Measurements from ENCODE around the gene RPP25. TPM values are rescaled to one million over a fixed set of nuclear protein-coding genes. Genes with fewer than 3 reads are reported as not detected.

The RPP25 gene
- total RNA-seq, 4 donors from 2014 or later: 3.5 to 7.8 (median 6.1) TPM

DNA sequence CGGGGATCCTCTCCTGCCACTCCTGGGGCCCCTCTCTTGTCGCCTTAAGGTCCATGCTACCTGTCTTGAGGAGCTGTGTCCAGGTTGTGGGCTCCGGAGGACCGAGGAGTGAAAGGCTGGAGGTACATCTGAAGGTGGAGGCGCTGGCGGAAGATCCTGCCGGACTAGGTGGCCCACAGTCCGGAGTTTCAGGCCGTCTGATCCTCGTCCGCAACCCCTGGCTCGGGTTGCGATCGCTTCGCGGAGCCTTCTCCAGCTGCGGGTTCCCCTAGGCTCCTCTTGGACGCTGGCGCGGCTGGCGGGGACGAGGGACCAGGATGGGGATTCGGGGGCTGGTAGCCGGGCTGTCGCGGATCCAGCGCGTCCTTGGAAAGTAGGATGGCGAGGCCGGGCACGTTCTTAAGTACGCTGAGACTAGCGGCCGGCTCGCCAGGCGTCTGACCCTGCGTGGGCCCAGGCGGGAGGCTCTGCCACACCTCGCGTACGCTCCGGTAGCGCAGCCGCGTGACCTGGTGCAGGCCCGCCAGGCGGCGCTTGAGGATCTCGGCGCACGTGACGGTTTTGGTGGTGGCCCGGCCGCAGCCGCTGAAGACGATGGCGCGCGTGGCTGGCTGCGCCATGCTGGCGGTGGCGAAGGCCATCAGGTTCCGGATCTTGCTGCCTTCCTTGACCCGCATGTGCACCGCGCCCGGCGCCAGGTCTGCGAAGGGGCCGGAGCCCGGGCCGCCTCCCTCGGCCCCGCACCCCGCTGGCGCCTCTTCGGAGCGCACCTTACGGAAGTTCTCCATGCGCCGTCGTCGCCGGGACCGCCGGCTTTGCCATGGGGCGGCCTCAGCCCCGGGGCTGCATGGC, 550 bp downstream of the RPP25 start:
- peak overlapping the region; percentile 78 for H3K27ac ChIP-seq
- H3K4me1 ChIP-seq: peaks cover 58% of the 10 kb centered on the region
- H3K9me3 ChIP-seq: no peaks in the 10 kb centered on the region
- no peaks in the 10 kb centered on the region for H3K36me3 ChIP-seq
- peak; percentile 90 to 92 for DNase-seq (ENCODE audit: low spot score in 2 of 2)
- WGBS: 13% methylated on average over 62 of the region's 88 CpGs
- peak overlapping the region; percentile 56 for H3K4me3 ChIP-seq
- TF ChIP-seq EP300 (IDR thresholded peaks at IDR 0.05) (no peak), POLR2A (IDR thresholded peaks at IDR 0.05) (no peak), POLR2AphosphoS5 (IDR thresholded peaks at IDR 0.05) (peak in 1 of 3 donors; percentile 34)
- TF ChIP-seq, protein P1, sequence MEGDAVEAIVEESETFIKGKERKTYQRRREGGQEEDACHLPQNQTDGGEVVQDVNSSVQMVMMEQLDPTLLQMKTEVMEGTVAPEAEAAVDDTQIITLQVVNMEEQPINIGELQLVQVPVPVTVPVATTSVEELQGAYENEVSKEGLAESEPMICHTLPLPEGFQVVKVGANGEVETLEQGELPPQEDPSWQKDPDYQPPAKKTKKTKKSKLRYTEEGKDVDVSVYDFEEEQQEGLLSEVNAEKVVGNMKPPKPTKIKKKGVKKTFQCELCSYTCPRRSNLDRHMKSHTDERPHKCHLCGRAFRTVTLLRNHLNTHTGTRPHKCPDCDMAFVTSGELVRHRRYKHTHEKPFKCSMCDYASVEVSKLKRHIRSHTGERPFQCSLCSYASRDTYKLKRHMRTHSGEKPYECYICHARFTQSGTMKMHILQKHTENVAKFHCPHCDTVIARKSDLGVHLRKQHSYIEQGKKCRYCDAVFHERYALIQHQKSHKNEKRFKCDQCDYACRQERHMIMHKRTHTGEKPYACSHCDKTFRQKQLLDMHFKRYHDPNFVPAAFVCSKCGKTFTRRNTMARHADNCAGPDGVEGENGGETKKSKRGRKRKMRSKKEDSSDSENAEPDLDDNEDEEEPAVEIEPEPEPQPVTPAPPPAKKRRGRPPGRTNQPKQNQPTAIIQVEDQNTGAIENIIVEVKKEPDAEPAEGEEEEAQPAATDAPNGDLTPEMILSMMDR (IDR thresholded peaks at IDR 0.05): peak; percentile 2 to 47
- peaks cover 16% of the 10 kb centered on the region for H3K27me3 ChIP-seq

DNA sequence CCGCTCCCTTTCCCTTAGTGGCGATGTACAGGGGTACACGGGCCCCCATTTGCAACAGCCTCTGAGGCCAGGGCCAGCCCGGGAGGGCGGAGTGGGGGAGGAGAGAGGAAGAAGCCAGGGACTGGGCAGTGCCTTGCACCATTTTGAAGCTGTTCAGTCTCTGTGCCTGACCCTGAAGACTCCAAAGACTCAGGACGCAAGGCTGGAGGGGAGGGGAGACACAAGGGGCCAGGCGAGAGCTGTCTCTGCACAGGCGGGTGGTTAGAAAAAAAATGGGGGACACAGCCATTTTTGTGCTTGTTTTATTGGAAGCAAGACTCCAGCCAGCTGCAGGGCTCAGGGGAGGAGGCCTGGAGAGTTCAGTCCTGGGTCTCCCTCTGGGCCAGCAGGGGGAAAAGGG, 1.6 kb downstream of the RPP25 start:
- Histone ChIP-seq H3K27ac (no peak overlapping the region), H3K27me3 (peaks cover 16% of the 10 kb centered on the region), H3K4me3 (peak overlapping the region; percentile 56), H3K9me3 (no peaks in the 10 kb centered on the region), H3K4me1 (peaks cover 61% of the 10 kb centered on the region), H3K36me3 (no peaks in the 10 kb centered on the region)
- 85% methylated on average over 8 of the region's 8 CpGs for WGBS
- DNase-seq (ENCODE audit: low spot score in 2 of 2): no peak
- no peak for TF ChIP-seq POLR2AphosphoS5 (IDR thresholded peaks at IDR 0.05)
- TF ChIP-seq, protein P1 (IDR thresholded peaks at IDR 0.05): no peak
- no peak for TF ChIP-seq EP300 (IDR thresholded peaks at IDR 0.05)
- TF ChIP-seq POLR2A (IDR thresholded peaks at IDR 0.05): no peak

DNA sequence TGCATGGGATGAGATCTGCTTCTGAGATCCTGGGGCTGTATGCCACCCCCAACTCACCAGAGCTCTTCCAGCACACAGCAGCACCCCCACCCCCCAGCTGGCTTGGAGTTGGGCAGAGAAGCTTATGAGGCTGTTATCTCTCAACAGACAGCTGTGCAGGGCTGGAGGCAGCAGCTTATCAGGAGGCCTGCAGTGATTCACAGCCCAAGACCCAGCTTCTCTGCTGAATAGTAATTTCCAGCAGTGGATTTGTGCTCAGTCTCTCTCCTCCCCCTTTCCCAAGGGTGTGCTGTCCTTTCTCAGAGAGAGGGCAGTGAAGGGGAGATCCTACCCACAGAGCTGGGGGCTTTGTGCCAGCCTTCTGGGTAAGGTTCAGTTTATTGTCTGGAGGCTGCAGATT, 2.1 kb downstream of the RPP25 start:
- H3K36me3 ChIP-seq: no peaks in the 10 kb centered on the region
- H3K4me3 ChIP-seq: peak overlapping the region; percentile 56
- TF ChIP-seq EP300 (IDR thresholded peaks at IDR 0.05): no peak
- no peak overlapping the region for H3K27ac ChIP-seq
- no peak for DNase-seq (ENCODE audit: low spot score in 2 of 2)
- H3K4me1 ChIP-seq: peaks cover 59% of the 10 kb centered on the region
- peaks cover 14% of the 10 kb centered on the region for H3K27me3 ChIP-seq
- no peaks in the 10 kb centered on the region for H3K9me3 ChIP-seq

DNA sequence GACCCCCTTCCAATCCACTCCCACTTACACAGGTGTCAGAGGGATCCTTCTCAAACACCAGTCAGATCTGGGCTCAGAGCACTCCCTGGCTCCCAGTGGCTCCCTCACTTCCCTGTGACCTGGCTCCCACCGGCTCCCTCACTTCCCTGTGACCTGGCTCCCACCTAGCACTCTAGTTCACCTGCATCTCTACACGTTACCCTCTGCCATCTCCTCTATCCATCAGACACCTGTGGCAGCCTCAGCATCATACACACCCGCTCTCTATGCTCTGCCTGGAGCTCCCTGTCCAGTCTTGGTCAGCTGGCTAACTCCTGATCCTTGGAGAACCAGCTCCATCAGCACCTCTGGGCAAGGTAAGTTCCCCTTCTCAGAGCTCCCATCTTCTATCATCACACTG, 5.6 kb downstream of the RPP25 start:
- no peak for DNase-seq (ENCODE audit: low spot score in 2 of 2)
- Histone ChIP-seq H3K27me3 (no peaks in the 10 kb centered on the region), H3K9me3 (no peaks in the 10 kb centered on the region), H3K4me1 (peaks cover 23% of the 10 kb centered on the region), H3K27ac (no peak overlapping the region), H3K4me3 (no peak overlapping the region), H3K36me3 (no peaks in the 10 kb centered on the region)
- 71% methylated on average over 3 of the region's 3 CpGs for WGBS
- TF ChIP-seq POLR2A (IDR thresholded peaks at IDR 0.05): no peak
- no peak for TF ChIP-seq EP300 (IDR thresholded peaks at IDR 0.05)
- no peak for TF ChIP-seq POLR2AphosphoS5 (IDR thresholded peaks at IDR 0.05)

DNA sequence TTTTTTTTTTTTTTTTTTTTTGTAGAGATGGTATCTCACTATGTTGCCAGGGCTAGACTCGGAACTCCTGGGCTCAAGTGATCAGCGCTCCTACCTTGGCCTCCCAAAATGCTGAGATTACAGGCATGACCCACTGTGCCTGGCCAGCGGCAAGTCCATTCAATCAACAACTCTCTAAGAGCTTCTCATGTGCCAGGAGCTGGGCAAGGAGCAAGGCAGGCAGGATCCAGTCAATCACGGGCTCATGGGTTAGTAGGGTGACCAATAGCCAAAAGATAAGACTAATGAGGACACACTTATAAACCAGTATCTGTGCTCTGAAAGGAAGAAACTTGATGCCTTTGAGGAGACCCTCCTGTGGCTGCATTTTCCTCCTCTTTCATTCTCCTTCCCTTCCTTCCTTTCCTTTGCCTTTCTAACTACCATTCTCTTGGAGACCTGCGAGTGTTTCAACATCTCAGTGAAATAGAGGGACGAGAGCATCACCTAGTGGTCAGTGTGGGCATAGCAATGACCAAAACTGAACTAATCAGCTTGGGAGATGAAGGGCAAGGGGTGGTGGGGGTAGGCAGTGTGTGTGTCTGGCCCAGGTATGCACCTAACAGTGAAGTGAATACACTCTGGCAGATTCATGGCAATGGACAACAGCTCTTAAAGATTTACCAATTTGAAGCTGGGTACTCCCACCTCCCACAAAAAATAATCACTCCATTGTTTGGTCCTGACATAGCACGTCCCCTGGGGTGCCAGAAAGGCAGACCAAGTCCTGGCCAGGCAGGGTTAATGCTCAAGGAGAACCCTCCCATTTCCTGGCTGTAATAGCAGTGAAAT, 6.3 kb downstream of the RPP25 start:
- H3K4me1 ChIP-seq: peaks cover 16% of the 10 kb centered on the region
- 48% methylated on average over 7 of the region's 7 CpGs for whole genome bisulfite sequencing
- no peaks in the 10 kb centered on the region for H3K9me3 ChIP-seq
- no peaks in the 10 kb centered on the region for H3K36me3 ChIP-seq
- TF ChIP-seq, protein P1 (IDR thresholded peaks at IDR 0.05): peak; percentile 92 to 93
- no peak for TF ChIP-seq POLR2AphosphoS5 (IDR thresholded peaks at IDR 0.05)
- peak; percentile 85 for DNase-seq (ENCODE audit: low spot score in 2 of 2)
- no peak overlapping the region for H3K4me3 ChIP-seq
- H3K27me3 ChIP-seq: no peaks in the 10 kb centered on the region
- H3K27ac ChIP-seq: no peak overlapping the region

Measured in suprapubic skin (tissue), 4 donors.